ENCODE results near the gene MAFF. TPM values are rescaled to one million over a fixed set of nuclear protein-coding genes. Genes with fewer than 3 reads are reported as not detected.

Gene MAFF
- total RNA-seq, 1 donor from 2014 or later, result 1.8 TPM

GRCh38 chr22:38187413-38188212 is 14.2 kb upstream of the MAFF start:
- Mint-ChIP-seq H3K27ac (ENCODE audit: unreplicated experiment) (no peak overlapping the region), H3K36me3 (ENCODE audit: unreplicated experiment) (no peaks in the 10 kb centered on the region), H3K4me3 (ENCODE audit: unreplicated experiment) (no peak overlapping the region), H3K27me3 (ENCODE audit: unreplicated experiment) (peaks cover 9% of the 10 kb centered on the region), H3K9me3 (ENCODE audit: unreplicated experiment) (peaks cover 11% of the 10 kb centered on the region), H3K4me1 (ENCODE audit: low read depth, unreplicated experiment) (peaks cover 1% of the 10 kb centered on the region)
- DNase-seq, result no peak
- no peak for TF ChIP-seq CTCF (IDR thresholded peaks at IDR 0.05; ENCODE audit: partially characterized antibody, unreplicated experiment)

DNA sequence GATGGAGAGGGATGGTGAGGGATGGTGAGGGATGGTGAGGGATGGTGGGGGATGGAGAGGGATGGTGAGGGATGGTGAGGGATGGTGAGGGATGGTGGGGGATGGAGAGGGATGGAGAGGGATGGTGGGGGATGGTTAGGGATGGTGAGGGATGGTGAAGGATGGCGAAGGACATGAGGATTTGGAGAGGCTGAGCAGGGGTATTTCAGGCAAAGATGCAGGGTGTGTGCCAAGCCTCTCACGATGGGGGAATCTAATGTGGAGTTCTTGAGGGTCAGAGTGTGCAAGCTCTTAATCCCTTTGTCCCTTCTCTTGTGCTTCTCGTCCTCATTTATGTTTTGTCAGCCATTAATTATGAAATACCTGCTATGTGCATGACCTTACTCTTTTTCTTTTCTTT is 12.7 kb upstream of the MAFF start:
- no peaks in the 10 kb centered on the region for H3K36me3 Mint-ChIP-seq (ENCODE audit: unreplicated experiment)
- peaks cover 9% of the 10 kb centered on the region for H3K27me3 Mint-ChIP-seq (ENCODE audit: unreplicated experiment)
- no peak for TF ChIP-seq CTCF (IDR thresholded peaks at IDR 0.05; ENCODE audit: partially characterized antibody, unreplicated experiment)
- DNase-seq, result no peak
- no peak overlapping the region for H3K27ac Mint-ChIP-seq (ENCODE audit: unreplicated experiment)
- H3K9me3 Mint-ChIP-seq (ENCODE audit: unreplicated experiment), result peaks cover 11% of the 10 kb centered on the region
- no peak overlapping the region for H3K4me3 Mint-ChIP-seq (ENCODE audit: unreplicated experiment)
- H3K4me1 Mint-ChIP-seq (ENCODE audit: low read depth, unreplicated experiment), result peaks cover 1% of the 10 kb centered on the region

DNA sequence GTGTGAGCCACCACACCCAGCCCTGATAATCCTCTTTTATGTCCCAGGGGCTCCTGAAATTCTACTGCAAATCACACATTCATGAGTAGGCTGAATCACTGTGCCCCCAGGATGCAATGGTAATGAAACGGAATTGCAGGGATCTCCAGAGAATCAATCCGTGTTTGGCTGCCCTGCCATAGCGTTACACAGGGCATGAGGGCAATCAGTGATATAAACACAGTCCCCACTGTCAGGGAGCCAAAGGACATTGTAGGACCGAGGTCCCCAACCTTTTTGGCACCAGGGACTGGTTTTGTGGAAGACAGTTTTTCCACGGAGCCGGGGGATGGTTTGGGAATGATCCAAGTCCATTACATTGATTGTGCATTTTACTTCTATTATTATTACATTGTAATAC is 11.2 kb upstream of the MAFF start:
- no peaks in the 10 kb centered on the region for H3K36me3 Mint-ChIP-seq (ENCODE audit: unreplicated experiment)
- no peak for DNase-seq
- no peak for TF ChIP-seq CTCF (IDR thresholded peaks at IDR 0.05; ENCODE audit: partially characterized antibody, unreplicated experiment)
- no peak overlapping the region for H3K4me3 Mint-ChIP-seq (ENCODE audit: unreplicated experiment)
- peaks cover 11% of the 10 kb centered on the region for H3K9me3 Mint-ChIP-seq (ENCODE audit: unreplicated experiment)
- peaks cover 9% of the 10 kb centered on the region for H3K27me3 Mint-ChIP-seq (ENCODE audit: unreplicated experiment)
- H3K4me1 Mint-ChIP-seq (ENCODE audit: low read depth, unreplicated experiment), result peaks cover 1% of the 10 kb centered on the region
- H3K27ac Mint-ChIP-seq (ENCODE audit: unreplicated experiment), result no peak overlapping the region

DNA sequence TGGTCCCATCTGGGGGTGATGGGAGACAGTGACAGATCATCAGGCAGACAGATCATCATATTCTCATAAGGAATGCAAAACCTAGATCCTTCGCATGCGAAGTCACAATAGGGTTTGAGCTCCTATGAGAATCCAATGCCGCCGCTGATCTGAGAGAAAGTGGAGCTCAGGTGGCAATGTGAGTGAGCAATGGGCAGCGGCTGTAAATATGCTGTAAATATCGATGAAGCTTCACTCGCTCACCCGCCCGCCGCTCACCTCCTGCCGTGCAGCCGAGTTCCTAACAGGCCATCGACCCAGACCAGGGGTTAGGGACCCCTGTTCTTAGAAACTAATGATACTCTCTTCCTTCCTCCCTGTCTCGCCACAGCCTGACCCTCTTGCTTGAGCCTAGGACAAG is 10.7 kb upstream of the MAFF start:
- no peak for TF ChIP-seq CTCF (IDR thresholded peaks at IDR 0.05; ENCODE audit: partially characterized antibody, unreplicated experiment)
- peak overlapping the region; percentile 62 for H3K27ac Mint-ChIP-seq (ENCODE audit: unreplicated experiment)
- H3K36me3 Mint-ChIP-seq (ENCODE audit: unreplicated experiment), result no peaks in the 10 kb centered on the region
- H3K4me1 Mint-ChIP-seq (ENCODE audit: low read depth, unreplicated experiment), result peaks cover 1% of the 10 kb centered on the region
- no peak for DNase-seq
- H3K9me3 Mint-ChIP-seq (ENCODE audit: unreplicated experiment), result peaks cover 11% of the 10 kb centered on the region
- H3K27me3 Mint-ChIP-seq (ENCODE audit: unreplicated experiment), result peaks cover 9% of the 10 kb centered on the region
- H3K4me3 Mint-ChIP-seq (ENCODE audit: unreplicated experiment), result peak overlapping the region; percentile 20

DNA sequence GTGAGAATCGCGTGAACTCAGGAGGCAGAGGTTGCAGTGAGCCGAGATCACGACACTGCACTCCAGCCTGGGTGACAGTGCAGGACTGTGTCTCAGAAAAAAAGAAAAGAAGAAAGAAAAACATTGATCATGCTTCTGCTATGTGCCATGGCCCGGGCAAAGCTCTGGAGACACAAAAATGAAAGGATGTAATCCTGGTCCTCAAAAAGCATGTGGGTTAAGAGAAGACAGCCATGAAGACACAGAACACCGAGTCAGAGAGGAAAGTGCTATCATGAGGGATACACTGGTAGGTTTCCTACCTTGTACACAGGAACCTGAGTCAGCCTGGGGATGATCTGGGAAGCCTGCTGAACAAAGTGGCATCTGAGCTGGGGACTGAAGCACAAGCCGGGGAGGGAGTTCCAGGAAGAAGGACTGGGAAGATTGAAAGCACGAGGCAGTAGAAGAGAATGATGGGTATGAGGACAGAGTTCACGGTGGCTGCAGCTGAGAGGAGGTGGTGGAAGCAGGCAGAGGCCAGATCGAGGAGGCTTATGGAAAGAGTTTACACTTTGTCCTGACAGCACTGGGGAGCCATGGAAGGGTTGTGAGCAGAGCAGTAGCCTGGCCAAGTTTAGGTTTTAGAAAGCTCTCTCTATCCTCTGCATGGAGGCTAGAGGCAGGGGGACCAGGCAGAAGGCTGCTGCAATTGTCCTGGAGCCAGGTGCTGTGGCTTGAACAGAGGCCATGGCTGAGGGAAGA is 9.9 kb upstream of the MAFF start:
- no peaks in the 10 kb centered on the region for H3K4me1 Mint-ChIP-seq (ENCODE audit: low read depth, unreplicated experiment)
- no peaks in the 10 kb centered on the region for H3K36me3 Mint-ChIP-seq (ENCODE audit: unreplicated experiment)
- no peak for TF ChIP-seq CTCF (IDR thresholded peaks at IDR 0.05; ENCODE audit: partially characterized antibody, unreplicated experiment)
- peaks cover 11% of the 10 kb centered on the region for H3K9me3 Mint-ChIP-seq (ENCODE audit: unreplicated experiment)
- no peak overlapping the region for H3K4me3 Mint-ChIP-seq (ENCODE audit: unreplicated experiment)
- H3K27me3 Mint-ChIP-seq (ENCODE audit: unreplicated experiment), result peaks cover 9% of the 10 kb centered on the region
- DNase-seq, result no peak
- no peak overlapping the region for H3K27ac Mint-ChIP-seq (ENCODE audit: unreplicated experiment)

All from glutamatergic neuron (in vitro differentiated cells).